NK-92 (cell line): ENCODE measurements around the gene ARHGAP42.

ENCODE experiments used
- DNase-seq: peaks from one replicate; lab custom pipeline; 2025; ENCODE audit not compliant: unreplicated experiment; lab: John Stamatoyannopoulos, UW

Gene ARHGAP42

DNA sequence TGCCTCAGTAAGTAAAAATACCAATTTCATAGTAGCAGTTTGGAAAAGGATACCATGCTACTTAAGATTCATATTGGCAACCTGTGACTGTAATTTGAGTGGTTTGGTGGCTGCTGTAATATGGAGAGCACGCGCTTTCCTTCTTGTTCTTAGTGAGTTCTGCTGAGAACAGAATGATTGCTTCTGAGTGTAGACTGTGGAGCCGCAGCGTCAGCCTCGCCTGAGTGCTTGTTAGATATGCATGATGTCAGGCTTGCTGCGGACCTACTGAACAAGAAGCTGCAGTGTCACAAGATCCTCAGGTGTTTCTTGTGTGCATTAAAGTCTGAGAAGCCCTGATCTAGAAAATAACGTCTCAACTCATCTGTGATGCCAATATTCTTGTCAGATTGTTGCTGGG lies 143.2 kb downstream of the ARHGAP42 start:
- no peak for DNase-seq

- no peak for DNase-seq
These were observed 144.1 kb downstream of the ARHGAP42 start for GRCh38 chr11:100830978-100831732.

DNA sequence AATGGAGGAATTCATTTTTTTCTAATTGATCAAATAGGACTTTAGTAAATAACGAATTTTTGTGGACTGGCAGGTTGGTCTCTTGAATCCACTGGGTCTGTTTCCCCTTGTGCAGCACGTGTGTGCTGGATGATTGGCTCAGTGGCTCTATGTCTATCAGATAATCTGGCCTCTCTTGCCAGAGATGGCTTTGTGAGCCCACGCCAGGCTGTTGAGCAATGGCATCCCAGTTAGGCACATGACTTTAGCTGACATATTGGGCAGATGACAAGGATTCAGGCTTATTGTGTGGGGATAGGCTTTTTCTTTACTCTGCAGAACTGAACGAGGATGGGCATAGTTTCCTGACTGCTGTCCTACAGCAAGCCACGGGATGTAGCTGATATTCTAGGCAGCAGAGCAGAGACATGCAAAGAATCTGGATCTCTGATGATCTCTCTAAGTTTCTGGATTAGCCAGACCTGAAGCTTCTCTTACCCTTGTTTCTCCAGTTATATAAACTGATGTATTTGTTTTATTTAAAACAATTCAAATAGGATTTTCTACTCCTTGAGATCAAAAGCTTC lies 144.9 kb downstream of the ARHGAP42 start:
- DNase-seq: no peak

DNA sequence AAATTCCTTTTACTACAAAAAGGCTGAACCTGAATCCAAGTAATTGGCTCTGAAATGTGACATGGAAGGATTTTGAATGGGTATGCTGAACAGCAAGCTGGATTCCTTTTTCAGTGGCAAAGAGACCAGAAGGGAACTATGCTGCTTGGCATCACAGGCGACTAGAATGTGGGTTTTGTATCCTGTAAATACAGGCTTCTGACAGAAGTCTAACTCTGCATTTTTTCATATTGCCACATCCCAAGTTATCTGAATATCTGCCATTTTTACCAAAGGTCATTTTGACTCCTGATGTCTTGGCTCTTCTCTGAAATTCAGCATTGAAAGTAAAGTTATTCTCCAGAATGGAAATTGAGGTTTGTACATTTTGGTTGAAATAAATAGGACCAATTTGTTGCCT lies 145.7 kb downstream of the ARHGAP42 start:
- no peak for DNase-seq

DNA sequence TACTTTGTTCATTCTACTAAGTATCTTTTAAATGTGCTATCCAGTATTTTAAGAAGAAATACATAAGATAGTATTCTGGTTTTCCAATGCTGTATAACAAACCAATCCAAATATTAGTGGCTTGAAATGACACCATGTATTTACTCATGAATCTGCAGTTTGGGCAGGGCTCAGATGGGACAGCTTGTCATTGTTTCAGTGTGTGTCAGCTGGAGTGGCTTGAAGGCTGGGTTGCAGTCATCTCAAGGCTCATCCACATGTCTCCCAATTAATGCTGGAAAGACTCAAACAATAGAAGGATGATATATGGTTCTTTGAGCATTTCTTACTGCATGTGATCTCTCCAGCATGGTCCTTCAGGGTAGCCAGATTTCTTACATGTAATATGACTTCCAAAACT lies 146.2 kb downstream of the ARHGAP42 start:
- no peak for DNase-seq

DNA sequence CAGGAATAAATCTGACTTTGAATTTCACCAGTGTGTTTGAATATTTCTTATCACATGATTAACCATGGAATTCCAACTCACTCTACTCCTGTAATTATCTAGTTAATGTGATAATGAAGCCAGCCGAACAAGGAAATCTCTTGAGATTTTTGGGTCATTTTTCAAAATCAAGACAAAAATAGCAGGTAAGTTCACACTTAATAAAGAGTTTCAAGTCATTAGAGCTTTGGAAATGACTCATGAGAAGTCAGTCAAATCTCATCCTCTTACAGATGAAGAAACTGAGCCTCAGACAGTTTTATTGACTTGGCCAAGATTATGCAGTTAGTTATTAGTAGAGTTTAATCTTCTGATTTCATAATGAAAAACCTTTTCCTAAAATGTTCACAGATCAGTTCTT lies 148.8 kb downstream of the ARHGAP42 start:
- DNase-seq: no peak

DNA sequence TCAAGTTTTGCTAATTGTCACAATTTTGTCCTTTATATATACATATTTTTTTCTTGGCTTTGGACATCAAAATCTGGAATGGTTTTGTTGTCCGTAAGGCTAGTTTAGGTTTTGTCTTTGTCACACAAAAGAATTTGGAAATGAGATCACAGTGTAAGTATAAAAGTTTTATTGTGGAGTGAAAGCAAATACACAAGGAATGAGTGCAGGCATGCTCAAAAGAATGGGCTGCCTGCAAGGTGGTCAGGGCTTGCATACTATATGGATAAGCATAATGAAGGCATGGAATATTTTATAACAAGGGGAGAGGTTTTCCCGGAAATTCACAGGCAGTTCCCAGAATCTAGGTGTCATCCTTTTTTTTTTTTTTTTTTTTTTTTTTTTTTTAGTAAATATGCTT lies 150.2 kb downstream of the ARHGAP42 start:
- no peak for DNase-seq

DNA sequence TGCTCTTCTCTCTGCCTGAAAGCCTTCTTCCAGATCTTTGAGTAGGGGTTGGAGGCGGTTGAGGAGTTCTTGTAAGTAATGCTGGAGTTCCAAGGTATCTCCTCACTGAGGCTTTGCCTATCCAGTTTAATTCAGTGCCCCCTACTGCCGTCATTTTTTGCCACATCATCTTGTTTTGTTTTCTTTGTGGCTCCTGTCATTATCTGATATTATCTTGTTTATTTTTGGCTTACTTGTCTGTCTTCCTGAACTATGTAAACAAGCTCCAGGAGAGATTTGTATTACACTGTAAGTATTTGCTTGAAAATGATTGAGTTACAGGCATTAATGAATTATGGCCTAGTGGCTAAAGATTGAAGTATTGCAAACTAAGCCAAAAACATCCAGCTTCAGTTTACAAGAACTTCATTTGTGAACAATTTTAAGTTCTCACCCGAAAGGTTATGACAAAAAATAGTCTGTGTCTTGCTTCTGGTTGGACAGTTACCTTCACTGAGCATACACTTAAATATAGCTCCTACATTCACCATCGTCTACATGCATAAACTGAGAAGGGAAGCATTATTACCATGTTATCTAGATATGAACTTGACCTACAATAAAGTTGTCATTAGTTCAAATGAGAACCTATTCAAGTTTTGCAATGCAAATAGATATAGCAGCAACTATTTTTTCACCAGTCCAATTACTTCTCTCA lies 154.8 kb downstream of the ARHGAP42 start:
- DNase-seq: no peak

- no peak for DNase-seq
These were observed 160.7 kb downstream of the ARHGAP42 start for GRCh38 chr11:100847696-100848216.

- DNase-seq: no peak
These were observed 162.2 kb downstream of the ARHGAP42 start for GRCh38 chr11:100849009-100849900.

DNA sequence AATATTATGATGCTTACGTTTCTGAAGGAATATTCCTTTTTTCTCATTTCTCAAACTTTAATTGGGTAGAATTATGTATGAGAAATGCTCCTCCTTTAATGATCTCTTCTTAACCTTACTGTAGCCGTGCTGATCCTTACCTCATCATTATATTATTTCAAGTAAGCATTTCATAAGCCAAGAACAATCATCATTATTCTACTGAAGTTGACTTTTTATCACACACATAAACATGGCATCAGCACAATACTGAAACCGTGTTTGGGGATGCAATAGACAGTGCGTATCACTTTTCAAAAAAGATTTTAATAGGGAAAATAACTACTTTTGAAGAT lies 162.8 kb downstream of the ARHGAP42 start:
- DNase-seq: no peak

- DNase-seq: no peak
These were observed 164.1 kb downstream of the ARHGAP42 start for GRCh38 chr11:100851147-100851546.

DNA sequence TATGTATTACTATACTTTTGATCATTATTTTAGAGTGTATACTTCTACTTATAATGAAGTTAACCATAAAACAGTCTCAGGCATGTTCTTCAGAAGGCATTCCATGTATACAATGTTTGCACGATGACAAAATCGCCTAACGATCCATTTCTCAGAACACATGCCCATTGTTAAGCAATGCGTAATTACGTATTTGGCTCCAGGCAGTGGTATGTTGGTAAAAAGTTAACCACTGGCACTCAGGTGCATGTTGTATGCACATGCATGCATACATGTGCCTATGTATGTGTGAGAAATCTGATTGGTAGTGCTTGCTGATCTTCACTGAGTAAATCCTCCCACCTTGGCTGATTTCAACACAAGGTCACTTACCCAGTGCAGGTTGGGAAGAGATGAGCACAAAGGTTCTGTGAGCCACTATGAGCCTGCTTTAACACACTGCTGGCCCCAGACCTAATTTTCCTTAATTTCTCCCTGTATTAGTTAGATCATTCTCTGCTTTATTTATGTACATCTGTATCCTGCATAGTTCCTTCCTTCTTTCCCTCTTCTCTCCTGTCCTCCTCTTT lies 164.6 kb downstream of the ARHGAP42 start:
- no peak for DNase-seq

- no peak for DNase-seq
These were observed 168.5 kb downstream of the ARHGAP42 start for GRCh38 chr11:100855466-100856067.

DNA sequence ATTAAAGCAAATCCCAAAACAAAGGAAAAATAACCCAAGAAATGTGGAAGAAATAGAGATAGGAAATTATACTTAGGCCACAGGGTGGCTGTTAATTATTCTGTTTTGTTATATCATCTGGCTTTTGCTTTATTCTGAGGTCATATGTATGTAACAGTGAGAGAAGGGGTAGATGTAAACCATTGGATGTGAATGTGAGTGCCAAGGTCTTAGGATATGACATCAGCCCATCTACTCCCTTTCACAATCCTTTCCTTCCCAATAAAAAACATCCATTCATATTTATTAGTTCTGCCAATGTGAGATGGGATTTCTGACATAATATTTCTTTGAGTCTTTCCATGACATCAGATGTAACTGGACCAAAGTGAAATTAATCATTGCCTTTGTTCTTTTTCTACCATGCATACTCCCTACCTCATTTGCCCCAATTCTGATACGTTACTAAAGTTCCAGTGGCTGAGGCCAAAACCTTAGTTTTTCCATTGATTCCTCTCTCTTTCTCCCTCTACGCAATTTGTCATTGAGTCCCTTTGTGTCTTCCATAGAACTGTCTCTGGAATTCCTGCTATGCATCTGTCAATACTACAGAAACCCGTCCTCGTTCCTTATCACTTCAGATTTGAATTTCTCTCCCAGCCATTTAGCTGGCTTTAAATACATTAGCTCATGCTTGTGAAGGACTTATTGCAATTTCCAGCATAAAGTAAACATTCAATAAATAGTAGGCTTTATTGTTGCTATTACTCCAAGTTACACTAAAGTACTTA lies 170.3 kb downstream of the ARHGAP42 start:
- no peak for DNase-seq

GRCh38 chr11:100860318-100861155 lies 173.4 kb downstream of the ARHGAP42 start:
- DNase-seq: no peak

DNA sequence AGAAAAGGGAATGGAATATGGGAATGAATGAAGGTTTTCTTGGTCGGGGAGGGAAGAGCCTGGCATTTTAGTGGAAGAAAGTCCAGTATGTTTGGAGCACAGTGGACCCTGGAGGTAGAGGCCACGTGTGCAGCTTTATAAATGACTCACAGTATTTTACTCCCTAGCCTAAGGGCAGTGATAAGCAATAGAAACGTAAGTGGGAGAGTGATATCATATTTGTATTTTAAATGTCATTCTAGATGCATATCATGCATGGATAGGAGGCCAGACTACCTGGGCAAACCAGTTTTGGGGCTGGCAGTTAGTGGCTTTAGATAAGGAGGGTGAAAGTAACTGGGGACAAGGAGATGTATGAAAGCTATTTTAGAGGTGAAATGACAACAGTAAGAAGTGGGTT lies 174.1 kb downstream of the ARHGAP42 start:
- no peak for DNase-seq

DNA sequence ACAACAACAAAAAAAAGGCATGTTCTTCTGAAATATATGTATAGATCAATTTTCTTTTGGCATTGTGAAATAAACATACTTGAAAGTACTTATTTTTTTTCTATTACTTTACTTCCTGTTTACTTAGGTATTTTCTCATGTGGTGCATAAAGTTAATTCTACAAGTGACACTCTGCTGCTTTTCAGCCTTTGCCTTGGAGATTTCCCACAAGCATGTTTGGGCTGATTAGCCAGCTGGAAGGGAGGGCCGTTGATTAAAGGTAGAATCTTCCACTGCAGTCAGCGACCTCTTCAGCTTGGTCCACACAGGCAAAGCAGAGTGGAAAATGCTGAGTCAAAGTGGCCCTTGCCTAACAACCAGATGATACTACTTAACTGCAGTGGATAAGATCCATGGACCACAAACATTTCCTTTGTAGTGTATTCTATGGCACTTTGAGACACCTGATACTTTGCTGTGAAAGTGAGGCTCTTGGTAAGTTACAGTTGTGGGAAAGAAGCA lies 176.0 kb downstream of the ARHGAP42 start:
- DNase-seq: no peak
